Fibroblast of skin of left quadriceps (primary cell): Measurements from ENCODE around the gene UST.
"Not testable (repeated sequence)": the region's sequence is repeated elsewhere in the genome, so short reads cannot be mapped to it uniquely, and the experiment has no call there.

Source experiments
- DNase-seq, 2 experiments: peaks; one replicate each; pipeline ENCODE4 v3.0.0-alpha.2; 2013; ENCODE audit warnings: low read depth in 2 of 2

Gene UST

GRCh38 chr6:148973538-148974208 is 226.8 kb downstream of the UST start:
- no peak for DNase-seq

GRCh38 chr6:148974351-148974750 is 227.5 kb downstream of the UST start:
- no peak for DNase-seq

DNA sequence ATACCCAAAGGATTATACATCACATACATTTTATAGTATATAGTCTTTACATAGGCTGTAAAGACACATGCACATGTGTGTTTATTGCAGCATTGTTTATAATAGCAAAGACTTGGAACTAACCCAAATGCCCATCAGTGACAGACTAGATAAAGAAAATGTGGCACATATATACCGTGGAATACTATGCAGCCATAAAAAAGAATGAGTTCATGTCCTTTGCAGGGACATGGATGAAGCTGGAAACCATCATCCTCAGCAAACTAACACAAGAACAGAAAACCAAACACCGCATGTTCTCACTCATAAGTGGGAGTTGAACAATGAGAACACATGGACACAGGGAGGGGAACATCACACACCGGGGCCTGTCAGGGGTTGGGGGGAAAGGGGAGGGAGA is 231.5 kb downstream of the UST start:
- DNase-seq: not testable (repeated sequence)

GRCh38 chr6:148979014-148979901 is 232.4 kb downstream of the UST start:
- no peak for DNase-seq

GRCh38 chr6:148980234-148980633 is 233.4 kb downstream of the UST start:
- DNase-seq: no peak

DNA sequence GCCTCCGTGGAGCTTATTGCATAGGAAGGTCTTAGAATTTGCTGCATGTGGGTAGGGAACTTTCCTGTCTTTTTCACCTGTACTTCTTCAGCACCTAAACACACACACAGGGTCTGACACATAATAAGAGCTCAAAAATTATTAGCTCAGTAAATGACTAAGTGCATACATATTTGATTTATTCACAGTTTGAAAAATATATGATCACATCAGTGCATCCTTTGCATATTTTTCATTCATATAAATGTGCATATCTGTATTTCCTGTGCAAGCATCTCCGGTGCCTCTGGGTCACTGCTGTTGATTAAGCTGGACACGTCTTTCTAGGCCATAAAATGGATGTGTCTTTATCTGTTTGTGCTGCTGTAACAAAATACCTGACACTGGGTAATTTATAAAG is 234.7 kb downstream of the UST start:
- DNase-seq: no peak

GRCh38 chr6:148983101-148983761 is 236.4 kb downstream of the UST start:
- no peak for DNase-seq

GRCh38 chr6:148983966-148984365 is 237.1 kb downstream of the UST start:
- DNase-seq: peak; percentile 74 to 77

DNA sequence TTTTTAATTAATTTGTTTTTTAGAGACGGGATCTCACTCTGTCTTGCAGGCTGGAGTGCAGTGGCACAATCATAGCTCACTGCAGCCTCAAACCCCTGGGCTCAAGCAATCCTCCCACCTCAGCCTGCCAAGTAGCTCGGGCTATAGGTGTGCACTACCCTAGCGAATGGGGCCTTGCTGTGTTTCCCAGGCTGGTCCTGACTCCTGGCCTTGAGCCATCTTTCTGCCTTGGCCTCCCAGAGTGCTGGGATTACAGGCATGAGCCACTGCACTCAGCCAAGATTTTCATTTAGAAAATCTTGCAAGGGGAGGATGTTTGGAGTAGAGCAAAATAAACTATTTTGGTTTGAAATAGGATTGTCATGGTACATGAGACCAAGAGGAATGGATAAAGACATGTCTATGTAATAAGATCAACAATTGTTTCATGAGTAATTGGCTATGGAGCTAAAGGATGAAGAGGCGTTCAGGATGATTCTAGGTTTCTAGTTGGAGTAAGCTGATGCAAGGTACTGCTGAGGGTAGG is 237.8 kb downstream of the UST start:
- DNase-seq: no peak

- no peak for DNase-seq
Measured at GRCh38 chr6:148985499-148985898, 238.7 kb downstream of the UST start.

DNA sequence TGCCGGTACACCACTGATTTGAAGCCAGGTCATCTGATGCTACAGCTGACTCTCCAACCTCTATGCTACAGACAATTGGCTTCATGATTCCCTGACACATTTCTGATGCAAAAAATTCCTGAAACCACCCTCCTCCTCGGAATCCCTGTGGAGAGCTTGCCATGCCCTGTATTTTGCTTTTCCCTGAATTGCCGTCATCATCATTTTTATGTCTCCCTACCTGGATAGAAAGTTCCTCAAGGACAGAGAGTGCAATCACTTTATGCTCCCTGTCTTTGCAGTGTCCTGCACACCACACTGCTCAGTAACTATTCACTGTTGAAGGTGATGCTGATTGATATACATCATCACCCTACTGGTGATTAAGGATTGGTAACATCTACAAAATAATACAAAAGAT is 239.8 kb downstream of the UST start:
- DNase-seq: no peak

DNA sequence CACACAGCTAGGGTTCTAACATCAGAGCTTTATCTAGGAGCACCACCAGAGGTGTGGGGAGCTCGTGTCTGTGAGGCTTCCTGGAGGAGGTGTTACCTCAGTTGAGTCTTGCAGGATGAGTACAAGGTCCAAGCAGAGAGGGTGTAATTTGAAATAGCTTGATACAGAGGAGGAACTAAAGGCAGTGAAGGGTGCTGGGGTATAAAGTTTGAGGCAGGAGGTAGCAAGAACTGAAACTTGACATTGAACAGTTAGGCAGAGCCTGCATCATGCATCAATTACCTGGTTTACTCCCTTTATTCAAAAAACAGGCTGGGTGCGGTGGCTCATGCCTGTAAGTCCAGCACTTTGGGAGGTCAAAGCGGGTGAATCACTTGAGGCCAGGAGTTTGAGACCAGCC is 241.2 kb downstream of the UST start:
- DNase-seq: no peak

DNA sequence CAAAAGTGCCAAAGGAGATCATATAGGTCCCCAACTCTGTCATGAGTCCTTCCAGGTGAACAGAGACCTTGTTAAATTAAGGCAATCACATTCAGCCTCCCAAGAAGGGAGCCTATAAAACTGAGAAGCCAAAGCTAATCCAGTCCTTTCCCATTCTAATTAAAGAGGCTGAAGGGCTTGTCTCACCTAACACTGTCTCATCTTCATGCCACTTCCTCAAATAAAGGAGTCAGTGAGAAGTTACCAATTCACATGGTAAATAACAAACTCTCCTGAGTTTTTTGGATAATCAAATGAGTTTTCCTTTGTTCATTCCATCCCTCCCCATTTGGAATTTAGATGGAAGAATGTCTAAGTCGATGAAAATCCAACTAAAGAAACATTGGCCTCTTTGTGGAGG is 242.8 kb downstream of the UST start:
- DNase-seq: no peak

DNA sequence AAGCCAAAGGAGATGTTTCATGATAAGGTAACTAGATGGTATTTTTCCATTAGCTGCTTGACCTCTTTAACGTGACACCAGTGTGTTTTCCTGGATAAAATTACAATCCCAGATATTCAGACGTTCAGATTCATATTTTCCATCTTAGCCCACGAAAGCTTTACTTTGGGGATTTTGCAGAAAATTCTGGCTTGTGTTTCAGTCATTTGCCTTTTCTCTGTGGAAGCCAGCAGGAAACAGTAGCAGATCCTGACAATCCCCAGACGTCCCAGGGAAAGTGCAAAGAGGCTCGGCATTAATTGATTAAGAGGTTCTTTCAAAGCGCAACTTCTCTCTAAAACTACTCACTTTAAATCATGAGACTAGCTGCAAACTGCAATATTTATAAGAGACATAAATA is 243.6 kb downstream of the UST start:
- DNase-seq: no peak

DNA sequence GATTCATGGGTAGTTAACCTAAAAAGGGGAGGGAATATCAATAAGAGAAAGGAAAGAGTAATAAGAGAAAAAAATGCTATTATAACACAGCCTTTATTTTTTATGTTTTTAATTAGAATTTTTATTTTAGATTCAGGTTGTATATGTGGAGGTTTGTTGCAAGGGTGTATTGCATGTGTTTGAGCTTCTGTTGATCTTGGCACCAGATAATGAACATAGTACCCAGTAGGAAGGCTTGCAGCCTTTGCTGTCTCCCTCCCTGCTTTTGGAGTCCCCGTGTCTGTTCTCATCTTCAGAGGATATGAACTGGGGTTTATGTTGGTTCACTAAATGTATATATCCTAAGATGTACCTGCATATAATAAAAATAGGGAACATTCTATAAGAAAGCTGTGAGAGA is 250.0 kb downstream of the UST start:
- no peak for DNase-seq

- DNase-seq: peak; percentile 97
Measured at GRCh38 chr6:148997865-148998264, 251.0 kb downstream of the UST start.

- peak in 1 of 2 experiments; percentile 40 for DNase-seq
Measured at GRCh38 chr6:148998704-148999103, 251.9 kb downstream of the UST start.

DNA sequence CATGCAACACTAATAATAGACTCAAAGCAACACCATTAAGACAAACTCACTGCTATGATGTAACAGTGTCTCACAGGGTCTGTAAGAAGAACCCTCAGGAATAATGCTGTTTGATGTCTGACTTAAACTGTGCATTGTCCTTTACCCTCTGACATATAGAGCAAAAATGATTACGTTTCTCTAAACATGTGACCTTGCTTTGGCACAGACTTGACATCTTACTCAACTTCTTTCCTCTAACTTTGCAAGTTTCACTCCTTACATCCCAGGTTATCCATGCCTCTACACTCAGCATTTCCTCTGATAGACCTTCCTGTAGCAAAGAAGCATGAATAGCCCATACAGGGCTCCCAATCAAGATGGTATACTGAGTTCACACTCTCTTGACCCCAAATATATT is 252.7 kb downstream of the UST start:
- no peak for DNase-seq

DNA sequence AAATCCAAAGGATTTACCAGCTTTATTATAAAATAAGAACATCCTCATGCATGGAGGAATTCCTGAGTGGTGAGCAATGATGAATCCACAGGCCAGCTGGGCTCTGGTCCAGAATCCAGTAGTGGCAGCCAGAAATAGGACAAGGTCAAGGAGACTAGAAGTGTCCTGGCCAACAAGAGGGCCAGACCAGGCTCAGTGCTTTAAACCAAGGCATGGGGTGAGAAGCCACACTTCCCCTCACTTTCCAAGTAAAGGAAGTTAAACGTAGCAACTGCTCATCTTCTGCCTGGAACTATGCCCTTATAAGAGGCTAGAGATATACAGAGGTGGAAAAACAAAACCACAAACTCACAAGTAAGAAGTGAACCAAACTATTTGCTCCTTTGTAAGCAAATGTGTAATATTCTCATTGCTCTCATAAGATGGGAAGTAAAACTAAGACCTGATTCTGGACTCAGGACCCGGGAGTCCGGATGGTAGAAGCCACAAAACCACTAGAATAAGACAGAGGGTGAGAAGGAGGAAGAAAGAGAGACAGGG is 253.2 kb downstream of the UST start:
- peak; percentile 60 to 68 for DNase-seq

- no peak for DNase-seq
Measured at GRCh38 chr6:149001422-149001821, 254.6 kb downstream of the UST start.

DNA sequence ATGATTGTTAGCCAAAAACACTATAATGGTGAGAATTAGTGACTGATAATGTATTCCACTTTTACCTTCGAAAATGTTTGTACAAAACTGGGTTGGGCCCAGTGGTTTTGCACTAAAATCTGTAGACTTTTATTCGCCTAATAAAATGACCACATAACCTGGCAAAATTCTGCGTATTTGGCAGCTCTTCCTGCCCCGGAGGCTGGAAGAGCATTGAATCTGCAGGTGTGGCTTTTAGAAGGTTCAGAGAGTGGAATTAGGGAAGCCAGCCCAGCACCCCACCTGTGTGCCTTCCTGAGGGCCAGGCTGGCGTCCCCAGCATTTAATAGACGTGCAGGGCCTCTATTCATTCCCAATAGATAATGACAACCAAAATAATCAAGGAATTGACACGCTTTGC is 256.7 kb downstream of the UST start:
- DNase-seq: no peak

- DNase-seq: no peak
Measured at GRCh38 chr6:149004664-149005063, 257.8 kb downstream of the UST start.
